GM10266 (cell line): ENCODE data around the gene PIP5K1A.
A peak's percentile ranks its signal among the peaks of the same experiment; 100 is the strongest.

Source experiments
- DNase-seq: peaks from one replicate; pipeline ENCODE4 v3.0.0; 2012; ENCODE audit errors: extremely low spot score
- TF ChIP-seq, protein P1 (sequence below): IDR thresholded peaks from 2 replicates; pipeline ENCODE4 v1.5.1; 2012; ENCODE audit warnings: mild to moderate bottlenecking, low read depth; ENCODE audit not compliant: control insufficient read depth, insufficient read depth; ENCODE audit errors: missing control alignments

Gene PIP5K1A

GRCh38 chr1:151210830-151211229, 12.5 kb downstream of the PIP5K1A start:
- TF ChIP-seq, protein P1, sequence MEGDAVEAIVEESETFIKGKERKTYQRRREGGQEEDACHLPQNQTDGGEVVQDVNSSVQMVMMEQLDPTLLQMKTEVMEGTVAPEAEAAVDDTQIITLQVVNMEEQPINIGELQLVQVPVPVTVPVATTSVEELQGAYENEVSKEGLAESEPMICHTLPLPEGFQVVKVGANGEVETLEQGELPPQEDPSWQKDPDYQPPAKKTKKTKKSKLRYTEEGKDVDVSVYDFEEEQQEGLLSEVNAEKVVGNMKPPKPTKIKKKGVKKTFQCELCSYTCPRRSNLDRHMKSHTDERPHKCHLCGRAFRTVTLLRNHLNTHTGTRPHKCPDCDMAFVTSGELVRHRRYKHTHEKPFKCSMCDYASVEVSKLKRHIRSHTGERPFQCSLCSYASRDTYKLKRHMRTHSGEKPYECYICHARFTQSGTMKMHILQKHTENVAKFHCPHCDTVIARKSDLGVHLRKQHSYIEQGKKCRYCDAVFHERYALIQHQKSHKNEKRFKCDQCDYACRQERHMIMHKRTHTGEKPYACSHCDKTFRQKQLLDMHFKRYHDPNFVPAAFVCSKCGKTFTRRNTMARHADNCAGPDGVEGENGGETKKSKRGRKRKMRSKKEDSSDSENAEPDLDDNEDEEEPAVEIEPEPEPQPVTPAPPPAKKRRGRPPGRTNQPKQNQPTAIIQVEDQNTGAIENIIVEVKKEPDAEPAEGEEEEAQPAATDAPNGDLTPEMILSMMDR: no peak
- no peak for DNase-seq

DNA sequence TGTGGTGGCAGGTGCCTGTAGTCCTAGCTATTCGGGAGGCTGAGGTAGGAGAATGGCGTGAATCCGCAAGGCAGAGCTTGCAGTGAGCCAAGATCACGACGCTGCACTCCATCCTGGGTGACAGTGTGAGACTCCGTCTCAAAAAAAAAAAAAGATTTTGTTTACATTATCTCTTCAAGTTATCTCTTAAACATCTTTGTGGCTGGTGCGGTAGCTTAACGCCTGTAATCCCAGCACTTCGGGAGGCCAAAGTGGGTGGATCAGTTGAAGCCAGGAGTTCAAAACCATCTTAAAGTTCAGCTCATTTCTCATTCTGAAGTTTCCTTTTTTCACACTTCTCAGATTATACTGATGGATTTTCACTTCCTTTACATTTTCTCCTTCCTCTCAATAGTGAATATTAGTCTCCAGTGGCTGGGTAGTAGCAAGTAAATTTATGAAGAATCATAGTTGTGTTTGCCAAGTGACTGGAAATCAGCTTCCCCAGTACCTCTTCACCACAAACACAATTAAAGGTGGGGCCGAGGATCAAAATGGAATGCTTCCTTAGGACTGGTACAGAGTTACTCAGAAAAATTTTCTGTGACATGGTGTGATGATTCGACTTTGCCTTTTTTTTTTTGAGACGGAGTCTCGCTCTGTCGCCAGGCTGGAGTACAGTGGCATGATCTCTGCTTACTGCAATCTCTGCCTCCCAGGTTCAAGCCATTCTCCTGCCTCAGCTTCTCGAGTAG, 13.8 kb downstream of the PIP5K1A start:
- TF ChIP-seq, protein P1: no peak
- no peak for DNase-seq

- TF ChIP-seq, protein P1: no peak
- no peak for DNase-seq
Measured at GRCh38 chr1:151213560-151213959, 15.2 kb downstream of the PIP5K1A start.

DNA sequence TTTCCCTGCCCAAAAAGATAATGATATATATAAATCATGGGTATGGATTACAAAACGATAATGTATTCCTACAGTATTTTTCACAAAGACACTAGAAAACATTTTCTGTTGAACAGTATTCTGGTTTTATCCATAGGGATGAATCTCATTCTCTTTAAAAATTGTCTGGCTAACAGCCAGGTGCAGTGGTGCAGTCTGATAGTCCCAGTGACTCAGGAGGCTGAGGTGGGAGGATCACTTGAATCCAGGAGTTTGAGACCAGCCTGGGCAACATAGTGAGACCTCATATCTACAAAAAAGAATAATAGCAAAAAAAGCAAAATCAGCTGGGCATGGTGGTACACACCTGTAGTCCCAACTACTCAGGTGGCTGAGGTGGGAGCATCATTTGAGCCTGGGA, 23.3 kb downstream of the PIP5K1A start:
- TF ChIP-seq, protein P1: no peak
- DNase-seq: no peak

DNA sequence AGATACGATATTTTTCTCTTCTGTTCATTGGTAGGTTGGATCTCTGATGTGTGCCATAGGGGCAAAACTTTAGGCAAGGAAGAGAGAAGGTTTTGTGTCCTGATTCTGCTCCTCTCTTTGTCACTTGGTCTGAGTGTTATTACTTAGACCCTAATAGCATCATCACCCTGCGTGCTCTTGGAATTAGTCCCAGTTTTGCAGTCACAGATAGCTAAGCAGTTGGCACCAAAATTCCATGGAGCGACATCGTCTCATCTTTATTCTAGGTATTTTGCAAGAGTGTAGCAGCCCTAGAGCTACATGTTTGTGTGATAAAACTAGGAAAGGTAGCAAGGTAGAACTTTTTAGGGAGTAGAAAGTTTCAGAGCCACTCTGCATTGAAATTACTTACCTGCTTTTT, 23.8 kb downstream of the PIP5K1A start:
- no peak for DNase-seq
- TF ChIP-seq, protein P1: no peak

DNA sequence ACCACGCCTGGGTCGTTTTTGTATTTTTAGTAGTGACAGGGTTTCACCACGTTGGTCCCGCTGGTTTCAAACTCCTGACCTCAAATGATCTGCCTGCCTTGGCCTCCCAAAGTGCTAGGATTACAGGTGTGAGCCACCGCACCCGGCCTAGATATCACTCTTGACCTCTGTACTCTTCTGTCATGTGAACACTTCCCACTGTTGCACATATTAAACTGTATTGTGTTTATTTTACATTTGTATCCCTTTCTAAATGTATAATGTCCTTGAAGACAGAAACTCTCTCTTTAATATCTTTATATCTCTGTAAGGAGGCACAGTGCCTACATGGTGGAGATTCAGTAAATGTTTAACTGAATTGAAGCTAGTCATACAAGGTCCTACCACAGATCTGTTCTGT, 36.9 kb downstream of the PIP5K1A start:
- TF ChIP-seq, protein P1: no peak
- no peak for DNase-seq

GRCh38 chr1:151237678-151238466, 39.5 kb downstream of the PIP5K1A start:
- DNase-seq: peak; percentile 27
- TF ChIP-seq, protein P1: no peak
